Measurements from ENCODE around the gene ATAD3B.

ATAD3B gene, protein sequence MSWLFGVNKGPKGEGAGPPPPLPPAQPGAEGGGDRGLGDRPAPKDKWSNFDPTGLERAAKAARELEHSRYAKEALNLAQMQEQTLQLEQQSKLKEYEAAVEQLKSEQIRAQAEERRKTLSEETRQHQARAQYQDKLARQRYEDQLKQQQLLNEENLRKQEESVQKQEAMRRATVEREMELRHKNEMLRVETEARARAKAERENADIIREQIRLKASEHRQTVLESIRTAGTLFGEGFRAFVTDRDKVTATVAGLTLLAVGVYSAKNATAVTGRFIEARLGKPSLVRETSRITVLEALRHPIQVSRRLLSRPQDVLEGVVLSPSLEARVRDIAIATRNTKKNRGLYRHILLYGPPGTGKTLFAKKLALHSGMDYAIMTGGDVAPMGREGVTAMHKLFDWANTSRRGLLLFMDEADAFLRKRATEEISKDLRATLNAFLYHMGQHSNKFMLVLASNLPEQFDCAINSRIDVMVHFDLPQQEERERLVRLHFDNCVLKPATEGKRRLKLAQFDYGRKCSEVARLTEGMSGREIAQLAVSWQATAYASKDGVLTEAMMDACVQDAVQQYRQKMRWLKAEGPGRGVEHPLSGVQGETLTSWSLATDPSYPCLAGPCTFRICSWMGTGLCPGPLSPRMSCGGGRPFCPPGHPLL

DNA sequence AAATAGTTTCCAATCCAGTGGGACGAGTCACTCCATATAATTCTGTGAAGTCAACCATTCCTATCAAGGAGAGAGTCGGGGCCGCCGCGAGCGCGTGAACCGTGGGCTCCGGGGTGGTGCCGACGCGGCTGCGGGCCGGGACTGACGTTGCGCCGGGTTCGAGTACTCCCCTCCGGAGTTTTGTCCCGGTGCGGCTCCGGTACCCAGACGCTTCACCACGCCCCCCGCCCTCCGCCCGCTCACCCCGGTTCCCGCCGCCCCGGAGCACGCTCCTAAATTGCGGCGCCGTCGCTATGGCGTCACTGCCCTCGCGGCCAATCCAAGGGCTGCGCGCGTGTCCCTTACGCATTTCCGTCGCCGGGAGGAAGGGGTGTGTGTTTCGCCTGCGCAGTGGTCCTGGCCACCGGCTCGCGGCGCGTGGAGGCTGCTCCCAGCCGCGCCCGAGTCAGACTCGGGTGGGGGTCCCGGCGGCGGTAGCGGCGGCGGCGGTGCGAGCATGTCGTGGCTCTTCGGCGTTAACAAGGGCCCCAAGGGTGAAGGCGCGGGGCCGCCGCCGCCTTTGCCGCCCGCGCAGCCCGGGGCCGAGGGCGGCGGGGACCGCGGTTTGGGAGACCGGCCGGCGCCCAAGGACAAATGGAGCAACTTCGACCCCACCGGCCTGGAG lies at the start of gene ATAD3B:
Gene ATAD3B (plus strand): TSS at position 377 of the 664 bp plus-strand sequence. CDS start 120 bp downstream, at position 497.
- Histone ChIP-seq H3K27me3 (no peaks in the 10 kb centered on the region), H3K4me3 (peak within 1 kb of the TSS; percentile 67 to 89 (median 80)), H3K27ac (peak within 1 kb of the TSS; percentile 37 to 81 (median 69); a peak in 21 of 22 replicates)

DNA sequence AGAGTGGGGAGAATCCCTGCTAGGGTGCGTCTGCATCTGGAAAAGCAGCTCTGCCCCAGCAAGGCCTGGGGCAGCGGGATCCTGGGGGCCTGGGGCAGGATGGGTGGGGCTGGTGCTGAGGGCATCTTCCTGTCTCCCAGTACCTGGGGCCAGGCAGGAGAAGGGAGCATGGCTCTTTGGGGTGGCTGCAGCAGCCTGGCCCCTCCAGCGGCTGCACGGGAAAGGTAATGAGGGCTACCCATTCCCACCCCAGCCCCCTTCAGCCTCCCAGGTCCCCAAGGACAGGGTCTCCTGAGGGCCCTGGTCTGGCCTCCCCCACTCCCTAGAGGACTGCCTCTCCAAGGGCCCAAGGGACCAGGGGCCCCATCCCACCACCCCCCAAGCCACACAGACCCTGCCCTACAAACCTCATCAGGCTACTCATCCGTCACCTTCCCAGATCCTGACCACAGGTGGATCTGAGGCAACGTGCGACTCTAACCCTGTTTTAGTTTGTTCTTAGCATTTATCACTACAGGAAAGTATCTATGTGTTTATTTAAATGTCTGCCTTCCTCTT lies 49.6 kb upstream of the ATAD3B start:
- no peak for TF ChIP-seq Cebpa-rat (IDR thresholded peaks at IDR 0.05)
- Histone ChIP-seq H3K9ac (peak overlapping the region in 6 of 11 experiments; percentile 19 to 52 (median 40); a peak in 8 of 22 replicates), H3K9me3 (replicated peaks in 1 of 11) (no peaks in the 10 kb centered on the region), H3K4me1 (peaks cover 23 to 75% (median 60%) of the 10 kb centered on the region in 10 experiments), H3K27me3 (peaks cover 0 to 12% (median 0%) of the 10 kb centered on the region in 11 experiments; a peak in 5 of 22 replicates), H3K4me2 (peak overlapping the region; percentile 52 to 90 (median 82)), H3K4me3 (no peak overlapping the region; a peak in 1 of 20 replicates), H3K27ac (peak overlapping the region in 9 of 11 experiments; percentile 25 to 75 (median 59); a peak in 16 of 22 replicates), H3K36me3 (no peaks in the 10 kb centered on the region), H4K20me1 (no peaks in the 10 kb centered on the region; a peak in 1 of 22 replicates)

More for the DNA sequence above, at the start of gene ATAD3B:
- peaks cover 38 to 59% (median 49%) of the 10 kb centered on the region in 10 experiments for H3K4me1 ChIP-seq
- no peak for TF ChIP-seq Cebpa-rat (IDR thresholded peaks at IDR 0.05)
- peaks cover 0 to 44% (median 40%) of the 10 kb centered on the region in 11 experiments; a peak in 20 of 22 replicates for H4K20me1 ChIP-seq
- H3K36me3 ChIP-seq: peaks cover 0 to 17% (median 9%) of the 10 kb centered on the region in 11 experiments; a peak in 12 of 22 replicates
- H3K9me3 ChIP-seq (replicated peaks in 1 of 11): no peaks in the 10 kb centered on the region
- peak within 1 kb of the TSS; percentile 94 to 100 (median 97) for H3K4me2 ChIP-seq
- H3K9ac ChIP-seq: peak within 1 kb of the TSS; percentile 76 to 88 (median 81)

DNA sequence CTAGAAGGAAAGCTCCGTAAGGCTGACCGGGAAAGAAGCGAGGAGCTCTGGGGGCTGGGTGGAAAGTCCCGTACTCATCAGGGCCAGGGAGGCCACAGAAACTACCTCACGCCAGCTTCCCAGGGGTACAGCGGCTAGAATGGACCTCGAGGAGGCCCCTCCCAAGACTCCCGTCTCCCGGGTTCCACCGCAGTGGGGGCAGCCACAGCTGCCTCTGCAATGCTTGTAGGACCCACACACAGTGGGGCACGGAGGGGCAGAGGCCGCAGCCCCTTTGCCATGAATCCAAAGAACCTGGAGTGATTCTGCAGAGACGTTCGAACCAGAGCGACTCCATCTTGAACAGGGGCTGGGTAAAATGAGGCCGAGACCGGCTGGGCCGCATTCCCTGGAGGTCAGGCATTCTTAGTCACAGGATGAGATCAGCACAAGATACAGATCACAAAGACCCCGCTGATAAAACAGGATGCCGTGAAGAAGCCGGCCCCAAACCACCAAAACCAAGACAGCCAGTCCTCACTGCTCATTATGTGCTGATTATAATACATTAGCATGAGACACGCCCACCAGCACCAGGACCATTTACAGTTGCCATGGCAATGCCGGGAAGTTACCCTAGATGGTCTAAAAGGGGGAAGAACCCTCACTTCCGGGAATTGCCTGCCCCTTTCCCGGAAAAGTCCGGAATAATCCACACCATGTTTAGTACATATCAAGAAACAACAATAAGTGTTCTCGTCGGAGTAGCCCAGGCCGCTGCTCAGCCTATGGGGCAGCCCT lies 48.9 kb upstream of the ATAD3B start:
- Histone ChIP-seq H3K4me3 (no peak overlapping the region; a peak in 1 of 20 replicates), H3K4me1 (peaks cover 23 to 75% (median 60%) of the 10 kb centered on the region in 10 experiments), H3K27me3 (peaks cover 0 to 12% (median 0%) of the 10 kb centered on the region in 11 experiments; a peak in 5 of 22 replicates), H3K4me2 (peak overlapping the region; percentile 52 to 90 (median 82)), H3K36me3 (no peaks in the 10 kb centered on the region), H3K27ac (peak overlapping the region in 9 of 11 experiments; percentile 25 to 75 (median 59); a peak in 17 of 22 replicates), H3K9me3 (replicated peaks in 1 of 11) (no peaks in the 10 kb centered on the region), H4K20me1 (no peaks in the 10 kb centered on the region; a peak in 1 of 22 replicates), H3K9ac (peak overlapping the region in 6 of 11 experiments; percentile 19 to 52 (median 40); a peak in 9 of 22 replicates)
- TF ChIP-seq Cebpa-rat (IDR thresholded peaks at IDR 0.05): no peak

DNA sequence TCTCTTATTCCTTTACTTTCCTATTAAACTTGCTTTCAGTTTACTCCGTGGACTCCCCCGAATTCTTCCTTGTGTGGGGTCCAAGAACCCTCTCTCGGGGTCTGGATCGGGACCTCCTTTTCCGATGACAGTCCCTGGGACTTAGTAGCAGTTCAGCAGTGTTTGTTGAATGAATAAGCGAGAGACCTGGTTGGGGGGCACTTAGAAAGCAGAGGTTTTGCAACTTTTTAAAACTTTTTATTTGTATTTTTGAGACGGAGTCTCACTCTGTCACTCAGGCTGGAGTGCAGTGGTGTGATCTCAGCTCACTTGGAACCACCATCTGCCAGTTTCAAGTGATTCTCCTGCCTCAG lies 48.3 kb upstream of the ATAD3B start:
- H3K4me2 ChIP-seq: peak overlapping the region in 10 of 11 experiments; percentile 52 to 90 (median 84); a peak in 17 of 22 replicates
- no peak overlapping the region for H3K27ac ChIP-seq
- peaks cover 23 to 71% (median 55%) of the 10 kb centered on the region in 10 experiments for H3K4me1 ChIP-seq
- H4K20me1 ChIP-seq: no peaks in the 10 kb centered on the region; a peak in 1 of 22 replicates
- H3K36me3 ChIP-seq: no peaks in the 10 kb centered on the region
- no peak overlapping the region for H3K9ac ChIP-seq
- no peak overlapping the region for H3K4me3 ChIP-seq
- peaks cover 0 to 12% (median 0%) of the 10 kb centered on the region in 11 experiments; a peak in 5 of 22 replicates for H3K27me3 ChIP-seq
- no peak for TF ChIP-seq Cebpa-rat (IDR thresholded peaks at IDR 0.05)
- no peaks in the 10 kb centered on the region for H3K9me3 ChIP-seq (replicated peaks in 1 of 11)

DNA sequence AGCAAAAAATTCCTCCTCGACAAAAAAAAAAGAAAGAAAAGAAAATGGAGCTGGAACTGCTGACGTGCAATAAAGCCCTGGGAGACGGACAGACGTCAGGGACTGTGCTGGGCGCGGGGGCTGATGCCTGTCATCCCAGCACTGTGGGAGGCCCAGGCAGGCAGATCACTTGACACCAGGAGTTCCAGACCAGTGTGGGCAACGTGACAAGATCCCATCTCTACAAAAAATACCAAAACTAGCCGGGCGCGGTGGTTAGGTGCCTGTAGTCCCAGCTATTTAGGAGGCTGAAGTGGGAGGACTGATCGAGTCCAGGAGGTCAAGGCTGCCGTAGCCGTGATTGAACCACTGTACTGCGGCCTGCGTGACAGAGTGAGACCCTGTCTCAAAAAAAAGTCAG lies 46.9 kb upstream of the ATAD3B start:
- Histone ChIP-seq H3K4me2 (no peak overlapping the region), H3K4me3 (no peak overlapping the region), H3K4me1 (peaks cover 23 to 60% (median 45%) of the 10 kb centered on the region in 10 experiments), H3K36me3 (no peaks in the 10 kb centered on the region), H4K20me1 (no peaks in the 10 kb centered on the region), H3K27me3 (peaks cover 0 to 12% (median 0%) of the 10 kb centered on the region in 11 experiments; a peak in 5 of 22 replicates), H3K9me3 (replicated peaks in 1 of 11) (no peaks in the 10 kb centered on the region), H3K9ac (no peak overlapping the region; a peak in 1 of 22 replicates), H3K27ac (no peak overlapping the region)
- no peak for TF ChIP-seq Cebpa-rat (IDR thresholded peaks at IDR 0.05)

DNA sequence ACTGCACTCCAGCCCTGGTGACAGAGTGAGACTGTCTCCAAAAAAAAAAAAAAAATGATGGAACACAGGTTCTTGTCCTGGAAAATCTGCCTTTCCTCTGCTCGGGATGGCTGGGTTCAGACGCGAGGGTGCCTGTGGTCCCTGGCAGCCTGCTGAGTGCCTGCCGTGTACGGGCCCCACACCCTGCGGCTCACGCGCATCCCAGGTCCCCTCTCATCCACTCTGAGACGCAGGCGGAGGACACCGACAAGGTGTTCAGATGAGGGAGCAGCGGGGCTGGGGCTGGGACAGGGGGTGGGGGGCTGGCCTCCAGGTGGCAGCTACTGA lies 46.2 kb upstream of the ATAD3B start:
- Histone ChIP-seq H3K9ac (no peak overlapping the region; a peak in 1 of 22 replicates), H3K27me3 (peaks cover 0 to 12% (median 0%) of the 10 kb centered on the region in 11 experiments; a peak in 5 of 22 replicates), H3K36me3 (no peaks in the 10 kb centered on the region), H3K27ac (no peak overlapping the region), H3K9me3 (replicated peaks in 1 of 11) (no peaks in the 10 kb centered on the region), H3K4me2 (peak overlapping the region in 2 of 11 experiments; percentile 87 to 99; a peak in 1 of 22 replicates), H3K4me3 (no peak overlapping the region), H4K20me1 (no peaks in the 10 kb centered on the region), H3K4me1 (peaks cover 26 to 61% (median 51%) of the 10 kb centered on the region in 10 experiments)
- no peak for TF ChIP-seq Cebpa-rat (IDR thresholded peaks at IDR 0.05)

DNA sequence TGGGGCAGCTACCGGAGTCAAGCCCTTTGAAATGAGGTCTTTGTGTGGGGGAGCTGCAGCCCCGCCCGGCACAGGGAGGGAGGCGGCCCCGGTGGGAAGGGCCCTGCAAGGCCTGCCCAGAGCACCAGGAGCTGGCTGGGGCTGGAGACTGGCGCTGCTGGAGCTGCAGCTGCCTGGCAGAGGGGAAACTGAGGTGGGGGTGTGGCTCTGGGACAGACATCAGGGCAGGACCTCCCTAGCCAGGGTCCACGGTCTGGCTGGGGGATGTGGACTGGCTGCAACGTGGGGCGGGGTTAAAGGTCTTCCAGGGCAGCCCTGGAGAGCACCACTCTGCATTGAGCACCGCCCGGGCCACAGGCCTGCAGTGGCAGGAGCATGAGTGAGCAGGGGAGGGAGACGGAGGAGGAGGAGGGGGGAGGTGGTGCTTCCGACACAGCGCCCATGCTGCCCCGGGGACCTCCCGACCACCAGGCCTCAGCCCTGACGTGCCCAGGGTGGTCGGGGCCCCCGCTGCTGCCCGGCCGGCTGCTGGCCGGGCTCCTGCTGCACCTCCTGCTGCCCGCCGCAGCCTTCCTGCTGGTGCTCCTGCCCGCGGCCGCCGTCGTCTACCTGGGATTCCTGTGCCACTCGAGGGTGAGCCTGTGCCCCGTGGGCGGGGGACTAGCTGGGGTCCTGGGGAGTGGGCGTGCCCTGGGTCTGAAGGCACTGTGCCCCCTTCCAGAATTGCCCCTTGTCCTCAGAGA lies 45.6 kb upstream of the ATAD3B start:
- Histone ChIP-seq H4K20me1 (no peaks in the 10 kb centered on the region), H3K4me3 (peak overlapping the region in 5 of 10 experiments; percentile 16 to 49 (median 41); a peak in 4 of 20 replicates), H3K9ac (peak overlapping the region in 9 of 11 experiments; percentile 34 to 74 (median 56); a peak in 14 of 22 replicates), H3K9me3 (replicated peaks in 1 of 11) (no peaks in the 10 kb centered on the region), H3K36me3 (no peaks in the 10 kb centered on the region), H3K4me1 (peaks cover 26 to 62% (median 52%) of the 10 kb centered on the region in 10 experiments), H3K27me3 (peaks cover 0 to 12% (median 0%) of the 10 kb centered on the region in 11 experiments; a peak in 5 of 22 replicates), H3K27ac (peak overlapping the region in 8 of 11 experiments; percentile 17 to 70 (median 53); a peak in 14 of 22 replicates), H3K4me2 (peak overlapping the region; percentile 0 to 99 (median 82); a peak in 20 of 22 replicates)
- no peak for TF ChIP-seq Cebpa-rat (IDR thresholded peaks at IDR 0.05)
